GM21717 (cell line): Measurements from ENCODE around the gene SDK2.

ENCODE experiments used
- ATAC-seq: cut with Tn5 transposase; IDR thresholded peaks from one replicate; pipeline ENCODE4 v1.9.1; 2021; ENCODE audit warnings: mild to moderate bottlenecking, moderate library complexity; ENCODE audit not compliant: unreplicated experiment

The SDK2 gene

DNA sequence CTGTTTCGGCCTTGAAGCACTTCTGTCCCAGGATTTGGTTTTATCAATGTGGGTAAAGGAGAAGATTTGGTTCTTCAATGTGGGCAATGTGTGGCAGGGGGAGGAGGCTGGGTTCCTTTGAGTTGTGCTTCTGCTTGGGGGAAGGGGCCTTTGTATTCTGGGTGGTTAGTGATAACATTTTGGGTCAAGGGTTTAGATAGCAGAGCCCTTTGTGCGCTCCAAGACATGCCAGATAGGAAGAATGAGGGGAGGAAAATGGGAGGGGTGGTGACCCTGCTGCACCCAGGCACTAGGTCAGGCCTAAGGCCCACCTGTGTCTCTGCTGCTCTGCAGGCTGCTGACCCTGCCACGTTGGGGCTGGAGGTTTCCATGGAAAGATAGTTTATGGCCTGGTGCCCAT, 292.5 kb downstream of the SDK2 start:
- no peak for ATAC-seq

DNA sequence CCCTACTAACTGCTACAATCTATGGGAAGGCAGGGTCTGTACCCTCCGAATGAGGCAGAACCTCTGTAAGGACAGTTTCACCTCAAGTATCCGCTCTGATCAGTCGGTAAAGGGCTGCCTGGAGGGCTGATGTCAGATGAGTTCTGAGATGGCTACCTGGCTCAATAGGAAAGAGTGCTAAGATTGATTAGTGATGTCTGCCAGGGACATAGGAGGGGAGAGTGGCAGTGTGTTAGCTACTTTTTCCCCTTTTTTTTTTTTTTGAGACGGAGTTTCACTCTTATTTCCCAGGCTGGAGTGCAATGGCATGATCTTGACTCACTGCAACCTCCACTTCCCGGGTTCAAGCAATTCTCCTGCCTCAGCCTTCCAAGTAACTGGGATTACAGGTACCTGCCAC, 293.4 kb downstream of the SDK2 start:
- ATAC-seq: no peak

DNA sequence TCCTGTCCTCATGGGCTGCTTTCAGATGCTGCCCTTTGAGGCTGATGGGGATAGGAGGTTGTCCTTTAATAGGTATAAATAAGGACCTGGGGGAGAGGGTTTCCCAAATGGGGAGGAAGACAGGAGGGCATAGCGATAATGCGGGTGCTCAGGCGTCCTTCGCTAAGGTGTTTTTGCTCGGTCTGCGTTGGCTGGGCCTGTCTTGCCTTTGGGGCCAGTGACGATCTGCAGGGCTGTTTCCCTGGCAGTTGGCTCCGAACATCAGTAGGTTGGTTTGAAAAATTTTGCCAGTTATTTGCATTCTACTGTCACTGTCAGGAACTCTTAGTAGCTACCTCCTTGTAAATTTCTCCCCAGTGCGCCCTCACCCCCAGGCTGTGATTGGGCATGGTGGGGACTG, 294.6 kb downstream of the SDK2 start:
- ATAC-seq: no peak

DNA sequence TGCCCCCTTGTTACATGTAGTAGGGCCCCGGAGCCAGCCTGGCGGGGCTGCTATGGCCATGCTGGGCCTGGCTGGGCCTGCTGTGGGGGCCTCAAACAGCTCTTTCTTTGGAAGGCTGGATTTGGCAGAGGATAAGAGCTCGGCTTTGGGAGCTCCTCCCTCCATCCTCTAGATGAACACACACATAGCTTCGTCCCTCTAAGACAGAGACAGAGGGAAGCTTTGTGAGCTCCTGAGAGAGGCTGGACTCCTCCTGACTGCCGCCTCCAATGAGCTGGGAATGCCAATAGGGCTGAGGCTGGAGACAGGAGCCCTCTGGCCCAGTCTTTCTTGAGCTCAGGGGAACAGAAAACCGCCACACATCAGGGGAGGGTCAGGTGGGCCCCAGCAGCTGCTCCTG, 295.1 kb downstream of the SDK2 start:
- ATAC-seq: no peak

DNA sequence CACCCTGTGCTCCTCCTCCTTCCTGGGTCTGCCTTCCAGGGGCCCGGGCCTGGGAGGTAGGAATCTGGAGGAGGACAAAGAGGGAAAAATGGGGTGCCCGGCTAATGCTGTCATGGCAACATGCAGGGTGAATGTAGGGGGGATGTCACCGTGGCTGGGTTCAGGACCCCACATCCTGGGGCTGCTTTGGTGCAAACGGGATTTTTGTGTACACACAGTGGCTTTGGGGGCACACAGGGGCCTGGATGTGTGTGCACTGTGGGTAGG, 295.5 kb downstream of the SDK2 start:
- ATAC-seq: no peak

DNA sequence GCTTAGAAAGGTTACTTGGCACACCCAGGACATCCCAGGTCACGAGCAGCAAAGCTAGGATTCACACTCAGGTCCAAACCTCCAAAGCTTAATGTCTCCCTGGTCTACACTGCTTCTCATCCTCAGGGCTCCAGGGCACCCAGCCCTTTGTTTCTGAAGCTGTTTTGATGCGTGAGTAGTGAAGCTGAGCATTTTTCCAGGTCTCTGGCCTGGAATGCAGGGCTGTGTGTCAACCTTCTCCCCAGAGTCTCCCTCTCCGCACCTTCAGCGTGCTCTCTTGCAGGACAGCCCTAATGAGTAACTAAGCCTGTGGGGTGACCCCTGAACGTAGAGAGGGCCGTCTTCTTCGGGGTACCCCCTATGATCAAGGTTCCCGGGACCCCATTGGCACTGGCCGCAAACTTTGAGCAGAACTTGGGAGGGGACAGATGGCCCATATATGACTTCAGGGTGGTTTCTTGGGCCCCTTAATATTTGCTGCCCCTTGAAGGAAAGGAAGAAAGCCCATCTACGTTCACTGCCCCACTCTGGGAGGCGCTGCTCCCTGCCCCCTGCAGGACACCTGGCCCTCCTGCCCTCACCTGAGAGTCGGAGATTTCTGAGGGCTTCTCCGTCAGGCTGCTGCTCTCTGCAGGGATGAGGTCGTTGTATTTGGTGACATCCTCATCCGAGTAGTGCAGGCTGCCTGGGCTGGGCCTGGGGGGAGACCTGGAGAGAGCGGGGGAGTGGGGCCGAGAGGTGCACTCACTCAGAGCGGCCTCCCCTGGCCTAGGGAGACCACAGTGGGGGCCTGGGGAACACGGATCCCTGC, 296.0 kb downstream of the SDK2 start:
- ATAC-seq: no peak

DNA sequence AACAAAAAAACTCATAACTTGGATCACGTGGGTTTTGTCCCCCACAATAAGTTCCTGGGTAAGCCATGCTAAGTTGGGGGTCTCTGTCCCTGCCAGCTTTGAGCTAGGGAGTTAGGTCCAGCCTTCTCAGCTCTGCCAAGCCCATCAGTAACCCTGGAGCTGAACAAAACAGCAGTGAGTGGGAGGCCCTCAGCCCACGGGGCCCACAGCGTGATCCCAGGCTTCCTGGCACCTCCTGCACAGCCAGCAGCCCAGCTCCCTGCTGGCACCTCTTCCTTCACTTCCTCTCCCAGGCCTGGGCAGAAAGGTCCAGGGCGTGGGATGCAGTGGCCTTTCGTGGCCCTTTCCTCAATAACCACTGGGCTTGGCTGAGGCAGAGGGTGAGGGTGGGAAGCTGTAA, 296.9 kb downstream of the SDK2 start:
- no peak for ATAC-seq

DNA sequence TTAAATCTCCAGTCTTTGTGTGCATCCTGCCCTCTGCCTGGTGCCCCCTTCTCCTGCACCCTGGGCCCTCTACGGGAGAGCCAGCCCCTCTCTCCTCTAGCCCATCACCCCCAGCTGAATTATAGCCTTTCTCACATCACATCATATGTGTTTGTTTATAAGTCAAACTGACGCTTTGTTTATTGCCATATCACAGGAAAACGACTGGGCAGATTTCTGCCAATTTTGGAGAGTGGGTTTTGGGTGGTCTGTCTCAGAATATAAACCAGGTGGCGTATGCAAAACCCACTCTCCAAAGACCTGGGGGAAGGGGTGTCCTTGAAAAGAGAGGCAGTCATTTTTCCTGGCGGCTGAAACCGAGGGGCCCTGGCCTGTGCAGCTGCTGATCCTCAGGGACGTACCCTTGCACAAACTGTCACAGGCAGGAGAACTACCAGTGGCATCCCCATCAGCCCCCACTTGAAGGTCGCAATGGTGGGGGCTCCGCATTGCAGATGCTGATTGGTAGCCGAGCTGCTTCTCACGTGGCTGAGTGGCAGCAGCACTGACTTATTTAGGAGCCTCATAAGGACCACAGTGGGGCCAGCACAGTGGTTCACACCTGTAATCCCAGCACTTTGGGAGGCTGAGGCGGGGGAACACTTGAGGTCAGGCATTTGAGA, 297.6 kb downstream of the SDK2 start:
- ATAC-seq: no peak

DNA sequence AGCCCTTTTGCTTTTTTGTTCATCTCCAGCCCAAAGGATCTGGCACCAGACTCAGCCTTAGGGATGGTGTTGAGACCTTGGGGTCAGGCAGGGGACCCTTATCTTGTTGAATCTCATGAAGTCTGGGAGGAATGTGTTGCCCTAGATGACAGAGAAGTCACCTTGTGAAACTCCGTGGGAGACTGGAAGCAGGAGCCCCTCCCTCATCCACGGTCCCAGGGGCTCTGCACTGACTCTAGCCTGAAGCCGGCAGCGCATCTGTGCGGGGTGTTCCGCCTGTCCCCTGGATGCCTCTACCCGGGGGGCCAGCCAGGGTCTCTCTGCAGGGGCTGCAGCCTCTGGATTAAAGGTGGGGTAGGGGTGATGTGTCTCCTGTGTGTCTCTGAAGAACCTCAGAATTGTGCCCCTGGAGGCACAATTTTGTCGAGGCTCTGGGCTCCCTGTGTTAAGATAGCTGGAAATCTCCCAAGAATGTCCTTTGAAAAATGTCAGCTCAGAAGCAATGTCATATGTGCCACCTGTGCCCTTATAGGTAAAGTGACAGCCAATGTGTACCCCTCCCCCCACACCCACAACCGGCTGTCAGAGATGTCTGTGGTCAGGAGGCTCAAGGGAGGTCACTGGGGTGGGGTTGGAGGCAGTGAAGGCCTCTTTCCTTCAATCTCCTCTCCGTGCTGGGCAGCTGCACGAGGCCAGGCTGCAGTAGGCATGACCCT, 300.3 kb downstream of the SDK2 start:
- no peak for ATAC-seq

DNA sequence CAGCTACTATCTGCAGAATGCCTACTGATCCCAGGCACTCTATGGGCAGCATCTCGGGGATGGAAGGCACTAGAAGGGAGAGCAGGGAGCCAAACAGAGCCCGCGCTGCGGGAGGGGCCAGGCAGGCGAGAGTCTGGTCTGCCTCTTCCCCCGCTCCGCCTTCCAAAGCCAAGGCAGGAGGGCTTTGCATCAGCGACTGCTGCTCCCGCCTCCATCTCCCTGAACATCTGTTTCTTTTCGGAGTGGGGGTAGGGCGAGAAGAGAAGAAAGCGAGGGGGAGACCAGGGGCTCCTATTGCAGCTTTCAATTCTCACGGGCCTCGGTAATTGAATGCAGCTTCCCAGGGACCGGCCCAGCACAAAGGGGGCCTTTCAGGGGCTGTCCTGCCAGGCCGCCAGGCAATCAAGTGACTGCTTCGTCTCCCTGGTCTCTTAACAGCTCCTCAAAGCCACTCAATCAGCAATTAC, 301.0 kb downstream of the SDK2 start:
- ATAC-seq: no peak

DNA sequence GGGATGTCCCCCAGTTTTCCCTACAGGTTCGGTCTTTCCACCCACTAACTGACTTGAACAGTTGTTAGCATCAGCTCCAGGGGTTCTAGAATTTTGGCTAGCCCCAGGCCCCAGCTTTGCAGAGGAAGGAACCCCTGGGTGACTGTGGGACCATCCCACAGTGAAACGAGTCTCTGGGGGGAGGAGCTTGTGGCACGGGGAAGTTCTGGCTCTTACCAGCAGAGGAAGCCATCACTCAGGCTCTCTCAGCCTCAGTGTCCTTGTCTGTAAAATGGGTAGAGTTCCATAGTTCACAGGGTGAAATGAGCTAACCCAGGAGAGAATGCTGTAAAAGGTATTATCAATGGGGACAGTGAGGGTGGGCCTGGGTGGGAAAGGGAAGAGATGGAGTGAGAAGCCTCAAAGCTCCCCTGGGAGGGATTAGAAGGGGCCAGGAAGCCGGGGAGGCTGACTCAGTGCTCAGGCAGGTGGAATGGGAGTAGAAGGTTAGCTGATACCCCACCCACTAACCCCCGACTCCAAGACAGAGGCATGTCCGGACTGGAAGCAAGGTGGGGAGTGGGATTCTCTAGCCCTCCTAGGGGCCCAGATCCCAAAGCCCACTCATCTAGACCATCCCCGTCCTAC, 301.6 kb downstream of the SDK2 start:
- ATAC-seq: no peak

DNA sequence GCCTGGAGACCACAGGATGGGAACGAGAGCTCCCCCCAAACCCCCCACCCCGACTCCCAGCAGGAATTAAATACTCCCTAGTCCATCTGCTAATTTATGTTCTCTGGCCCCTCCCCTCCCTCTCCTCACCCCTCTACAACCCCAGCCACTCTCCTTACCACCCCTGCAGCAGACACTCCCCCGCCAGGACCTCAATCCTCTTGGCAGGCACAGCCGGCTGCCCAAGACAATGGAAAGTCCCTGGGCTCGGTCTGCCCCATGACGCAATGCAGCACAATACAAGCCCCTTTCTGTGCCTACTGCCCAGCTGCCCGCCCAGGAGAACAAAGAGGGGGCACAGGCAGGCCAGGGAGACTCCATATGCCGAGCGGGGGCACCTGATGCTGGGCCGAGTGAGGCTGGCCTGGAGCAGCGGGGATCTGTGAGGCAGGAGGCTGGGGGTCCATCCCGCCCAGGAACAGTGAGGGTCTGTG, 302.2 kb downstream of the SDK2 start:
- ATAC-seq: no peak

DNA sequence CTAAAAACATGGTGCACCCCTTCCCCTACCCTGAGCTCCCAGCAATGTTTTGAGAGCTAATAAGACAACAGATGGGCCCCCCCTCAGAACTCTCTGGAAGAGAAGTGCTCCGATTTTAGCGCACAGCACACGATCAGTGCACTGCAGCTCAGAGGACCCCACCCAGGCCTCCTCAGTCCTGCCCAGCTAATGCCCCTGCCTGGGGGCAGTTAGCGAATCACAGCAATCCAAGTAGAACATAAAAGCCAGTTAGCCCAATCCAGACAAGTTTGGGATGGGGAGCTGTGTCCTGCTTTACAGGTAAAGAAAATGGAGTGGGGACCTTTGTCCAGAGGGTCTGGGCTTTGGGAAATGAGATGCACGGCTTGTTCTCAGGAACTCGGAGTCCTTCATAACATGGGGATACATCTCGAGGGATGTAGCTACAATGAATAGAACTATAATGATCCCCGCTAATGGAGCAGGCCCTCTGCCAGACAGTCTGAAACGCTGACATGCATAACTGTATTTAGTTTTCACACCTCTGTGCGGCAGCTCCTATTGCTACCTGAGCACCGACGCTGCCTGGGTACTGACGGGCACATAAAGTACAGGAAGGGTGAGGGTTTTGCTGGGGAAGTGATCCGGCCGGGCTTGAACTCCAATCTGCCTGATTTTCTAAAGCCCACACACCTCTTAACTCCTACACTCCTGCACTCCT, 302.7 kb downstream of the SDK2 start:
- ATAC-seq: no peak

DNA sequence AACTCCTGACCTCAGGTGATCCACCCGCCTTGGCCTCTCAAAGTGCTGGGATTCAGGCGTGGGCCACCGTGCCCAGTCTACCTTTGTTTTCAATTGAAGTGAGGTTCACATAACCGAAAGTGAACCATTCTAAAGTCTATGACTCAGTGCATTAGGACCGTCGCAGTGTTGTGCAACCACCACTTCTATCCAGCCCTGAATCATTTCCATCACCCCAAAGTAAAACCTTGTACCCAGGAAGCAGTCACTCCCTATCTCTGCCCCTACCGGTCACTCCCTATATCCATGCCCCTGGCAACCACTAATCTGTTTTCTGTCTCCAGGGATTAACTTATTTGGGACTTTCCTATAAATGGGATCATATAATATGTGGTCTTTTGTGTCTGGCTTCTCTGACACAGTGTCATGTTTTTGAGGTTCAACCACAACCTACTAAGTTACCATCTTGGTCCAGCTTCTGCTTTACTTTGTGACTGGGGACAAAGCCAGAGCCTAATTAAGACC, 304.1 kb downstream of the SDK2 start:
- ATAC-seq: no peak

DNA sequence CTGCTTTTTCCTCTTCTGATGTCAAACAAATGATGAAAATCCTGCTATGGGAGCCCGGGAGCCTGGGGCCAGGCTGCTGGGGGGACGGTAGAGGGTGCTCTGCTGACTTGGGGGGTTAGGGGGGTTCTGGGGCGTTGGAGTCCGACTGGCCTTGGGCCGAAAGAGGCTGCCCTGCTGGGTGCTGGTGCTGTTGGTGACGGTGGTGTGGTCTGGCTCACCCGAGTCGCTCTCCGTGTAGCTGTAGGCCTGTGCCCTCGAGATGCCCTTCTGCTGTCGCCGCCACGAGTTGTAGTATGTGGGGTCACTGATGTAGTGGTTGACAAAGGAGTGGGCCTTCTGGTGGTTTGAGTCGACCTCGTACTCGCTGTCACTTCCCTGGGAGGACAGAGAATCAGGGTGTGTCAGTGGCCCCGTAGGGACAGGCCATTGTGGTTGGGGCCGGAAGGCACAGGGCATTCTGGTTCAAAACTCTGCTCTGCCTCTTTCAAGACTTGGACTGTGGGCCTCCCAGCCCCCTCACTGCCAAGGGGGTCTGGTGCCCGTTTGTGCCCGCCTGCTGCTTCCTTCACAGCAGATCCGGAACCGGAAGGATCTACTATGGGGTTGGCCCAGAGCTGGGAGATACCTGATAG, 305.6 kb downstream of the SDK2 start:
- no peak for ATAC-seq

DNA sequence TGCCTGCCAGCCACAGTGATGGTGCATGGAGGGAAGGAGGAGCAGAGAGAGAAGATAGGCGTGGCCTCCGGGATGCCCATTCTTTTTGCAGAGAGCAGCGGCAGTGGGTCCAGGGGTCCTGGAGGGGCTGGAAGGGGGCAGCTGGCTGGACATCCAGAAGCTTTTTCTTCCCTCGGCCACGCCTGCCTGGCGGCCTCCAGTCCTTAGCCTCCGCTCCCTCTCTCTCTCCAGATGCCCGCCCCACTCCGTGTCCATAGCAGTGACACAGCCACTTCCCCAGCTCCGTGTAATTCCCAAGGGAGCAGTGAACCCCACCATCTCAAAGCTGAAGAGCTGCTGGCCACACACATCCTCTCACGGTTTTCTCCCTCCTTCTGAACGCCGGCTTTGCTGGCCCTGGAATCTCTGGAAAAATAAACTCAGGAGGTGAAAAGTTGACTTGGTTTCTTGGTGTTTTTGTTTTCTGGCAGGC, 306.2 kb downstream of the SDK2 start:
- no peak for ATAC-seq

DNA sequence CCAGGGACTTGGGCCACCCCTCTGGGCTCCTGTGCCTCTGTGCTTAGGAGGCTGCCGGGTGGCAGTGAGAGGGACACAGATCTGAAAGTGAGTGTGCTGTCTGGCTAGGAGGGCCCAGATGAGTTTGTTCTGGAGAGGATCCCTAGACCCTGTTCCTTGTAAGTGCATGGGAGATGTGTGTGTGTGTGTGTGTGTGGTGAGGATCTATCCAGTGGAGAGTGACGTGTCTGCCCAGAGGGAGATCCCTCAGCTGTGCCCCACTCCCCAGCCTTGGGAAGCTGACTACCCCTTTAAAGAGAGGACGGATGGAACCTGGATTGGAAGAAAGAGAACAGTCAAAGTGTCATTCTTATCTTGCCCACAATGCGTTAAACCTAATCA, 306.9 kb downstream of the SDK2 start:
- no peak for ATAC-seq

DNA sequence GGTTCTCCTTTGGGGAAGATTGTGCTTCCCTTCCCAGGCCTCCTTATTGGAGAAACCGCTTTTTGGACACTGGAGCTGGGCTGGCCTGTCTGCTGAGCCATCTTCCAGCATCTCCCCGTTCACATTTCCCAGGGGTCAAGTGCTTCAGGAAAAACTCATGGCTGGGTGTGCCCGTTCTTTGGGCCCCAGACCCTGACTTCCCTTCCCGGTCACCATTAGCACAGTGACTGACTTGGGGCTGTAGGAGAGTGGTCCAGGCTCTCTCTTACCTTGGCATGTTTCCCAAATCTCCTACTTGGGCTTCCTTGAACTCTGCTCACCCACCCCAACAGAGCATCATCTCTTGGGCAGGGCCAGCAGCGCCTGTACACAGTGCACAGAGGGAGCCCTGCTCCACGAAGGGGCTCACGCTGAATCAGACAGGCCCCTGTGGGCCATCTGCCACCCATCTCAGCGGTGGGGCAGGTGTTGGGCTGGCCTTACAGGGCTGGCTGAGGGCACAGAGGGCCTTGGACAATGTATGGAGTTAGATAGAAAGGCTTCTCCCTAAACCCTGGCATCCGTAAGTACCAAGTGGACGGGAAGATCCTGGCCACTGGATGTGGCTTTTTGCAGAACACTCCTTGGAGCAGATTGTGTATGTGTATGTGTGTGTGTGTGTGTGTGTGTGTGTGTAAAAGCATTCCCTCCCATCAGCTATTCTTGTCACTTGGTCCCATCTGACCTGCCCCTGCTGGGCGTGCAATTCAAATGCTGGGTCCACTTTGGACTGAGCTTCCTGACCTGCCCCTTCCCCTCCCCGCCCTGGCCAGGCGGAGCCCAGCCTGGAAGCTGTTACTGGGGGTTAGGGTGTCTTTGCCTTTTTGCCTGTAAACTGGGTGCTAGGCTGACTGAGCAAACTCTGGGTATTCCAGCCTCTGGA, 307.6 kb downstream of the SDK2 start:
- no peak for ATAC-seq
